H1 (cell line): ENCODE results near the gene EXTL2. TPM values are rescaled to one million over a fixed set of nuclear protein-coding genes. Genes with fewer than 3 reads are reported as not detected.

Experiments
- CEBPB ChIP-seq: IDR thresholded peaks from 2 replicates; pipeline ENCODE4 v1.6.1; 2012; ENCODE audit warnings: low read depth, low read length
- YY1 ChIP-seq: IDR thresholded peaks from 2 replicates; pipeline ENCODE4 v1.6.1; 2011; ENCODE audit warnings: low read depth, mild to moderate bottlenecking, low read length
- polyA plus RNA-seq, 7 experiments: library from polyadenylated mRNA; depleted of rRNA in 3 of 7; stranded (reverse) in 5 of 7; unstranded in 2 of 7; fragments of >200 nt in 5 of 7; fragments of 200-250 nt in 2 of 7; gene quantifications; 1 replicate in 5 of 7; 2 replicates in 1 of 7; 4 replicates in 1 of 7; pipeline versions ENCODE4 v1.2.1 to v1.2.3, GENCODE V29; 2011 to 2013; ENCODE audit warnings: missing spikeins in 2 of 7, mixed read lengths in 2 of 7
- total RNA-seq: library from RNA; stranded (reverse); fragmentation: NEBNext Ultra II Directional; extraction: Animal tissue kit (Norgen Biotek cat#: 25700); gene quantifications from 2 replicates; pipeline ENCODE4 v1.2.1, GENCODE V29; 2021
- TF ChIP-seq, protein P1 (sequence below): fragments of 300-600 bp; sonication (generic); IDR thresholded peaks from 2 replicates; pipeline ENCODE4 v1.7.1; 2012; ENCODE audit warnings: low read length, moderate library complexity, mild to moderate bottlenecking, inconsistent platforms; ENCODE audit not compliant: insufficient replicate concordance

Gene EXTL2
- total and polyA plus RNA-seq, 2 of the 8 experiments (the other 6 are each of a cell fraction or from before 2014, with no cell fraction given) = 27.1 to 54.7 TPM

GRCh38 chr1:100931716-100932115 lies 37.1 kb upstream of the EXTL2 start (continued):
- TF ChIP-seq, protein P1, sequence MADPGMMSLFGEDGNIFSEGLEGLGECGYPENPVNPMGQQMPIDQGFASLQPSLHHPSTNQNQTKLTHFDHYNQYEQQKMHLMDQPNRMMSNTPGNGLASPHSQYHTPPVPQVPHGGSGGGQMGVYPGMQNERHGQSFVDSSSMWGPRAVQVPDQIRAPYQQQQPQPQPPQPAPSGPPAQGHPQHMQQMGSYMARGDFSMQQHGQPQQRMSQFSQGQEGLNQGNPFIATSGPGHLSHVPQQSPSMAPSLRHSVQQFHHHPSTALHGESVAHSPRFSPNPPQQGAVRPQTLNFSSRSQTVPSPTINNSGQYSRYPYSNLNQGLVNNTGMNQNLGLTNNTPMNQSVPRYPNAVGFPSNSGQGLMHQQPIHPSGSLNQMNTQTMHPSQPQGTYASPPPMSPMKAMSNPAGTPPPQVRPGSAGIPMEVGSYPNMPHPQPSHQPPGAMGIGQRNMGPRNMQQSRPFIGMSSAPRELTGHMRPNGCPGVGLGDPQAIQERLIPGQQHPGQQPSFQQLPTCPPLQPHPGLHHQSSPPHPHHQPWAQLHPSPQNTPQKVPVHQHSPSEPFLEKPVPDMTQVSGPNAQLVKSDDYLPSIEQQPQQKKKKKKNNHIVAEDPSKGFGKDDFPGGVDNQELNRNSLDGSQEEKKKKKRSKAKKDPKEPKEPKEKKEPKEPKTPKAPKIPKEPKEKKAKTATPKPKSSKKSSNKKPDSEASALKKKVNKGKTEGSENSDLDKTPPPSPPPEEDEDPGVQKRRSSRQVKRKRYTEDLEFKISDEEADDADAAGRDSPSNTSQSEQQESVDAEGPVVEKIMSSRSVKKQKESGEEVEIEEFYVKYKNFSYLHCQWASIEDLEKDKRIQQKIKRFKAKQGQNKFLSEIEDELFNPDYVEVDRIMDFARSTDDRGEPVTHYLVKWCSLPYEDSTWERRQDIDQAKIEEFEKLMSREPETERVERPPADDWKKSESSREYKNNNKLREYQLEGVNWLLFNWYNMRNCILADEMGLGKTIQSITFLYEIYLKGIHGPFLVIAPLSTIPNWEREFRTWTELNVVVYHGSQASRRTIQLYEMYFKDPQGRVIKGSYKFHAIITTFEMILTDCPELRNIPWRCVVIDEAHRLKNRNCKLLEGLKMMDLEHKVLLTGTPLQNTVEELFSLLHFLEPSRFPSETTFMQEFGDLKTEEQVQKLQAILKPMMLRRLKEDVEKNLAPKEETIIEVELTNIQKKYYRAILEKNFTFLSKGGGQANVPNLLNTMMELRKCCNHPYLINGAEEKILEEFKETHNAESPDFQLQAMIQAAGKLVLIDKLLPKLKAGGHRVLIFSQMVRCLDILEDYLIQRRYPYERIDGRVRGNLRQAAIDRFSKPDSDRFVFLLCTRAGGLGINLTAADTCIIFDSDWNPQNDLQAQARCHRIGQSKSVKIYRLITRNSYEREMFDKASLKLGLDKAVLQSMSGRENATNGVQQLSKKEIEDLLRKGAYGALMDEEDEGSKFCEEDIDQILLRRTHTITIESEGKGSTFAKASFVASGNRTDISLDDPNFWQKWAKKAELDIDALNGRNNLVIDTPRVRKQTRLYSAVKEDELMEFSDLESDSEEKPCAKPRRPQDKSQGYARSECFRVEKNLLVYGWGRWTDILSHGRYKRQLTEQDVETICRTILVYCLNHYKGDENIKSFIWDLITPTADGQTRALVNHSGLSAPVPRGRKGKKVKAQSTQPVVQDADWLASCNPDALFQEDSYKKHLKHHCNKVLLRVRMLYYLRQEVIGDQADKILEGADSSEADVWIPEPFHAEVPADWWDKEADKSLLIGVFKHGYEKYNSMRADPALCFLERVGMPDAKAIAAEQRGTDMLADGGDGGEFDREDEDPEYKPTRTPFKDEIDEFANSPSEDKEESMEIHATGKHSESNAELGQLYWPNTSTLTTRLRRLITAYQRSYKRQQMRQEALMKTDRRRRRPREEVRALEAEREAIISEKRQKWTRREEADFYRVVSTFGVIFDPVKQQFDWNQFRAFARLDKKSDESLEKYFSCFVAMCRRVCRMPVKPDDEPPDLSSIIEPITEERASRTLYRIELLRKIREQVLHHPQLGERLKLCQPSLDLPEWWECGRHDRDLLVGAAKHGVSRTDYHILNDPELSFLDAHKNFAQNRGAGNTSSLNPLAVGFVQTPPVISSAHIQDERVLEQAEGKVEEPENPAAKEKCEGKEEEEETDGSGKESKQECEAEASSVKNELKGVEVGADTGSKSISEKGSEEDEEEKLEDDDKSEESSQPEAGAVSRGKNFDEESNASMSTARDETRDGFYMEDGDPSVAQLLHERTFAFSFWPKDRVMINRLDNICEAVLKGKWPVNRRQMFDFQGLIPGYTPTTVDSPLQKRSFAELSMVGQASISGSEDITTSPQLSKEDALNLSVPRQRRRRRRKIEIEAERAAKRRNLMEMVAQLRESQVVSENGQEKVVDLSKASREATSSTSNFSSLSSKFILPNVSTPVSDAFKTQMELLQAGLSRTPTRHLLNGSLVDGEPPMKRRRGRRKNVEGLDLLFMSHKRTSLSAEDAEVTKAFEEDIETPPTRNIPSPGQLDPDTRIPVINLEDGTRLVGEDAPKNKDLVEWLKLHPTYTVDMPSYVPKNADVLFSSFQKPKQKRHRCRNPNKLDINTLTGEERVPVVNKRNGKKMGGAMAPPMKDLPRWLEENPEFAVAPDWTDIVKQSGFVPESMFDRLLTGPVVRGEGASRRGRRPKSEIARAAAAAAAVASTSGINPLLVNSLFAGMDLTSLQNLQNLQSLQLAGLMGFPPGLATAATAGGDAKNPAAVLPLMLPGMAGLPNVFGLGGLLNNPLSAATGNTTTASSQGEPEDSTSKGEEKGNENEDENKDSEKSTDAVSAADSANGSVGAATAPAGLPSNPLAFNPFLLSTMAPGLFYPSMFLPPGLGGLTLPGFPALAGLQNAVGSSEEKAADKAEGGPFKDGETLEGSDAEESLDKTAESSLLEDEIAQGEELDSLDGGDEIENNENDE = no peak
- no peak for TF ChIP-seq CEBPB
- no peak for TF ChIP-seq YY1
